Measurements from ENCODE around the gene KLHL21. TPM values are rescaled to one million over a fixed set of nuclear protein-coding genes. Genes with fewer than 3 reads are reported as not detected.

The KLHL21 gene
- total RNA-seq, 2 experiments from 2014 or later = 32.0 to 33.5 TPM

DNA sequence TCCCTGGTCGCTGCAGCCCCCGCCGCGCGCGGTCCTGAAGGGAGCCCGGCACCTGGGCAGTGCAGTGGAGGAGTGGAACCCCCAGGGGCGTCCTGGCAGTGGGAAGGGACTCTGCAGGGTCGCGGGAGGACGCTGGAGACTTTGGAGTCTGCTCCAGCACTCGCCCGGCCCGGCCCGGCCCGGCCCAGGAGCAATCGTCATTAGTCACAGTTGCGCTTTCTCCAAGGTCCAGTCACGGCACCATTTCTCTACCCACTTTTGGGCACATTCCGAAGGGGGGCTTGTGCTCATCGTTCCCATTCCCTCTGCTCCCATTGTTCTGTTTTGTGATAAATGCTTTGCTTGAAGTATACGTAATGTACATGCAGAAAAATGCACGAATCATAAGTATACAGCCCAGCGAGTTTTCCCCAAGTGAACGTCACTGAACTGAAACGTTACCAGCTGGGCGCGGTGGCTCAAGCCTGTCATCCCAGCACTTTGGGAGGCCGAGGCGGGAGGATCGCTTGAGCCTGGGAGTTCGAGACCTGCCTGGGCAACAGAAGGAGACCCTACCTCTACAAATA lies 23.0 kb upstream of the KLHL21 start:
- DNase-seq (no peak), ATAC-seq (ENCODE audit: poor library complexity) (no peak)
- Mint-ChIP-seq H3K4me3 (peak overlapping the region; percentile 94), H3K27me3 (no peaks in the 10 kb centered on the region), H3K36me3 (ENCODE audit: low read depth) (peaks cover 47% of the 10 kb centered on the region), H3K9me3 (no peaks in the 10 kb centered on the region), H3K27ac (peak overlapping the region; percentile 84), H3K4me1 (ENCODE audit: low read depth) (peaks cover 29% of the 10 kb centered on the region)
- Histone ChIP-seq H3K27me3 (ENCODE audit: control insufficient read depth in 1 of 2, insufficient read depth in 2 of 2, low read length in 2 of 2) (no peaks in the 10 kb centered on the region), H3K9me3 (ENCODE audit: control insufficient read depth in 1 of 2, insufficient read depth in 1 of 2, low read length in 2 of 2) (no peaks in the 10 kb centered on the region), H3K4me1 (ENCODE audit: insufficient read depth, low read length) (peaks cover 31% of the 10 kb centered on the region), H3K36me3 (ENCODE audit: insufficient read depth, low read length) (peaks cover 39% of the 10 kb centered on the region), H3K4me3 (ENCODE audit: low read length) (peak overlapping the region; percentile 72), H3K27ac (ENCODE audit: low read depth in 1 of 2, low read length in 2 of 2) (peak overlapping the region in 1 of 2 donors; percentile 35)
- TF ChIP-seq, protein P1, sequence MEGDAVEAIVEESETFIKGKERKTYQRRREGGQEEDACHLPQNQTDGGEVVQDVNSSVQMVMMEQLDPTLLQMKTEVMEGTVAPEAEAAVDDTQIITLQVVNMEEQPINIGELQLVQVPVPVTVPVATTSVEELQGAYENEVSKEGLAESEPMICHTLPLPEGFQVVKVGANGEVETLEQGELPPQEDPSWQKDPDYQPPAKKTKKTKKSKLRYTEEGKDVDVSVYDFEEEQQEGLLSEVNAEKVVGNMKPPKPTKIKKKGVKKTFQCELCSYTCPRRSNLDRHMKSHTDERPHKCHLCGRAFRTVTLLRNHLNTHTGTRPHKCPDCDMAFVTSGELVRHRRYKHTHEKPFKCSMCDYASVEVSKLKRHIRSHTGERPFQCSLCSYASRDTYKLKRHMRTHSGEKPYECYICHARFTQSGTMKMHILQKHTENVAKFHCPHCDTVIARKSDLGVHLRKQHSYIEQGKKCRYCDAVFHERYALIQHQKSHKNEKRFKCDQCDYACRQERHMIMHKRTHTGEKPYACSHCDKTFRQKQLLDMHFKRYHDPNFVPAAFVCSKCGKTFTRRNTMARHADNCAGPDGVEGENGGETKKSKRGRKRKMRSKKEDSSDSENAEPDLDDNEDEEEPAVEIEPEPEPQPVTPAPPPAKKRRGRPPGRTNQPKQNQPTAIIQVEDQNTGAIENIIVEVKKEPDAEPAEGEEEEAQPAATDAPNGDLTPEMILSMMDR (IDR thresholded peaks at IDR 0.05) = no peak
- intact Hi-C loops (cut with DNase I, micrococcal nuclease) = loop anchor here (1.0 to 5.0 kb wide), 9 partner anchors 12 to 157 kb away; partner anchors contain the start of genes NOL9 (in 2 of the 2), ZBTB48 (in 2 of the 2), DNAJC11 (in 1 of the 2) and KLHL21 (in 1 of the 2)
- POLR2A ChIA-PET = interaction anchor here (0.6 to 3.7 kb wide), 6 partner anchors 10 to 135 kb away, joined by 3 to 28 read pairs (median 4); partner anchors contain the start of genes KLHL21, PLEKHG5 and ZBTB48
- CTCF ChIA-PET = interaction anchor here (1.5 to 3.2 kb wide), 2 partner anchors 23 to 71 kb away, joined by 6 to 15 read pairs; partner anchors contain the start of genes KLHL21, NOL9 and TAS1R1

DNA sequence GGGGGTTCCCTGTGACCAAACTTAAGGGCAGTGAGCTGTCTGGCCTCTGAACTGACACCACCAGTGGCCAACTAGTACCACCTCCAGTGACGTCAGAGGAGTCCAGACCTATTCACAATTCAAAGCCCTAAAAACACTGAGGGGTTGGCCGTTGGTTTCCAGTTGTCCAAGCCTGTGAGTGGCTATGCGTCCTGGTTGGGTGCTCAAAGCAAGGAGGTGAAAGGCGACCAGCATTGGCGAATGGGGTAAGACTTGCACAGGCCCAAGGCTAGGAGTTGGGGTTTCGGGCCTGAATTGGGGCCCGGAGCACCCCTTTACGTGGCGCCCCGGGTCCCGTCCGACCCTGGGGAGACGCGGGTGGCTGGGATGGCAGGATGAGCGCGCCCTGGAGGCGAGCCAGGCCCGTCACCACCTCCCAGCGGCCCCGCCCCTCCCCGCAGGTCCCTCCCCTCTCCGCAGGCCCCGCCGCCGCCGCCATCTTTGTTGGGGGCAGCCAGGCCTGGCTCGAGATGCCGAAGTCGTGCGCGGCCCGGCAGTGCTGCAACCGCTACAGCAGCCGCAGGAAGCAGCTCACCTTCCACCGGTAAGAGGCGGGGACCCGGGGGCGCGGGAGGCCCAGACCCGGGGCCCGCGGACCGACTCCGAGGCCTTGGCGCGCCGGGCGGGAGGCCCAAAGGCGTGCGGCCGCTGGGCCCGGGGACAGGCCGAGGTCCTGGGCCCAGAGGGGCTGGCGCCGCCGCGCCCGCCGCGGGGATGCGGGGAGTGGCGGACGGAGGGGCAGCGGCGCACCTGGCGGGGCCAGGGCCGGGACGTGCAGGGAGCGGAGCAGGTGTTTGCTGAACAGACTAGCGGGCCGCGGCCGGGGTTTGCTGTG lies 22.3 kb upstream of the KLHL21 start, which contains the start of gene THAP3:
TSS of gene THAP3 (plus strand) at position 159 of the 874 bp plus-strand sequence. CDS start at position 510, 351 bp downstream.
- Histone ChIP-seq H3K4me1 (ENCODE audit: insufficient read depth, low read length) (peaks cover 31% of the 10 kb centered on the region), H3K36me3 (ENCODE audit: insufficient read depth, low read length) (peaks cover 40% of the 10 kb centered on the region), H3K27me3 (ENCODE audit: control insufficient read depth in 1 of 2, insufficient read depth in 2 of 2, low read length in 2 of 2) (no peaks in the 10 kb centered on the region), H3K27ac (ENCODE audit: low read depth in 1 of 2, low read length in 2 of 2) (peak within 1 kb of the TSS in 1 of 2 donors; percentile 38), H3K9me3 (ENCODE audit: control insufficient read depth in 1 of 2, insufficient read depth in 1 of 2, low read length in 2 of 2) (no peaks in the 10 kb centered on the region), H3K4me3 (ENCODE audit: low read length) (peak within 1 kb of the TSS; percentile 72)
- H3K27ac Mint-ChIP-seq = peak within 1 kb of the TSS; percentile 84
- no peaks in the 10 kb centered on the region for H3K9me3 Mint-ChIP-seq
- CTCF ChIA-PET = interaction anchor here (1.5 to 3.2 kb wide), 3 partner anchors 9 to 70 kb away, joined by 3 to 15 read pairs (median 6); partner anchors contain the start of genes KLHL21, NOL9 and TAS1R1
- TF ChIP-seq, protein P1 (IDR thresholded peaks at IDR 0.05) = peak; percentile 31
- intact Hi-C loops (cut with DNase I, micrococcal nuclease) = loop anchor here (1.0 to 5.0 kb wide), 9 partner anchors 12 to 158 kb away; partner anchors contain the start of genes NOL9 (in 2 of the 2), ZBTB48 (in 2 of the 2), DNAJC11 (in 1 of the 2) and KLHL21 (in 1 of the 2)
- peaks cover 48% of the 10 kb centered on the region for H3K36me3 Mint-ChIP-seq (ENCODE audit: low read depth)
- peak; percentile 86 to 95 (median 90) for DNase-seq
- POLR2A ChIA-PET = interaction anchor here (0.9 to 3.7 kb wide), 6 partner anchors 9 to 134 kb away, joined by 3 to 28 read pairs (median 4); partner anchors contain the start of genes KLHL21, PLEKHG5 and ZBTB48
- no peaks in the 10 kb centered on the region for H3K27me3 Mint-ChIP-seq
- H3K4me3 Mint-ChIP-seq = peak within 1 kb of the TSS; percentile 94
- peak; percentile 98 for ATAC-seq (ENCODE audit: poor library complexity)
- peaks cover 29% of the 10 kb centered on the region for H3K4me1 Mint-ChIP-seq (ENCODE audit: low read depth)

All from CD4-positive, alpha-beta T cell (primary cell).